Stimulated activated CD8-positive, alpha-beta memory T cell treated with anti-CD3 and anti-CD28 coated beads, Interleukin-7, amount 100 ng/mL, for 24 hours (primary cell): ENCODE results near the gene CFP.

ENCODE experiments used
- DNase-seq: peaks from one replicate; pipeline ENCODE4 v3.0.0-alpha.2; 2020; ENCODE audit warnings: low read depth

Gene CFP

GRCh38 chrX:47637546-47638195 lies 7.9 kb upstream of the CFP start:
- no peak for DNase-seq

- no peak for DNase-seq
Measured at GRCh38 chrX:47634871-47635575, 5.3 kb upstream of the CFP start.

- DNase-seq: no peak
Measured at GRCh38 chrX:47633689-47634590, 4.2 kb upstream of the CFP start.

- no peak for DNase-seq
Measured at GRCh38 chrX:47632666-47633065, 2.9 kb upstream of the CFP start.

- no peak for DNase-seq
Measured at GRCh38 chrX:47631676-47632075, 1.9 kb upstream of the CFP start.

- DNase-seq: no peak
Measured at GRCh38 chrX:47628982-47629381, 748 bp downstream of the CFP start.

- no peak for DNase-seq
Measured at GRCh38 chrX:47625365-47625764, 4.4 kb downstream of the CFP start.

GRCh38 chrX:47623540-47624027 lies 6.1 kb downstream of the CFP start:
- no peak for DNase-seq

GRCh38 chrX:47621851-47622250 lies 7.9 kb downstream of the CFP start:
- DNase-seq: no peak

GRCh38 chrX:47620303-47620685 lies 9.4 kb downstream of the CFP start:
- DNase-seq: no peak

GRCh38 chrX:47619486-47620302 lies 10.0 kb downstream of the CFP start, which contains the start of gene SYN1:
TSS of gene SYN1 (minus strand) at chrX:47619857. CDS start at chrX:47619728, 129 bp downstream.
- DNase-seq: peak; percentile 51

- no peak for DNase-seq
Measured at GRCh38 chrX:47618923-47619485, 10.7 kb downstream of the CFP start.

GRCh38 chrX:47614618-47615017 lies 15.1 kb downstream of the CFP start:
- DNase-seq: no peak

- no peak for DNase-seq
Measured at GRCh38 chrX:47613082-47613481, 16.6 kb downstream of the CFP start.

GRCh38 chrX:47612418-47612817 lies 17.3 kb downstream of the CFP start:
- DNase-seq: no peak

- no peak for DNase-seq
Measured at GRCh38 chrX:47611926-47612325, 17.8 kb downstream of the CFP start.

- no peak for DNase-seq
Measured at GRCh38 chrX:47611489-47611888, 18.2 kb downstream of the CFP start.

- DNase-seq: no peak
Measured at GRCh38 chrX:47610511-47610910, 19.2 kb downstream of the CFP start.

- DNase-seq: no peak
Measured at GRCh38 chrX:47608130-47608810, 21.5 kb downstream of the CFP start.

GRCh38 chrX:47607091-47607490 lies 22.6 kb downstream of the CFP start:
- no peak for DNase-seq

- DNase-seq: no peak
Measured at GRCh38 chrX:47605024-47605423, 24.7 kb downstream of the CFP start.
